ENCODE measurements around the gene VPS37D. TPM values are rescaled to one million over a fixed set of nuclear protein-coding genes. Genes with fewer than 3 reads are reported as not detected.

The VPS37D gene
- total RNA-seq, 1 experiment from 2014 or later: 5.7 TPM

- no peak for TF ChIP-seq ZNF423 (CRISPR knock-in tag; IDR thresholded peaks at IDR 0.05)
- no peak for TF ChIP-seq RORB (CRISPR knock-in tag; IDR thresholded peaks at IDR 0.05)
- TF ChIP-seq ERG (CRISPR knock-in tag; IDR thresholded peaks at IDR 0.05): no peak
- peak; percentile 27; the same call in 1 of the 2 replicates for TF ChIP-seq FOXP1 (CRISPR knock-in tag; IDR thresholded peaks at IDR 0.05; ENCODE audit: borderline replicate concordance)
- TF ChIP-seq ZSCAN18 (CRISPR knock-in tag; IDR thresholded peaks at IDR 0.05): no peak
- TF ChIP-seq SMAD3 (CRISPR knock-in tag; IDR thresholded peaks at IDR 0.05; ENCODE audit: borderline replicate concordance): no peak
- TF ChIP-seq SP1 (CRISPR knock-in tag; conservative IDR thresholded peaks at IDR 0.05): peak; percentile 61; the same call in 1 of the 2 replicates
- no peak for TF ChIP-seq NFE2L1 (CRISPR knock-in tag; IDR thresholded peaks at IDR 0.05)
- TF ChIP-seq JAZF1 (CRISPR knock-in tag; IDR thresholded peaks at IDR 0.05): no peak
- no peak; the same call in 1 of the 2 replicates for TF ChIP-seq FOXK1 (CRISPR knock-in tag; IDR thresholded peaks at IDR 0.05)
- peak; percentile 63 for TF ChIP-seq MAX (CRISPR knock-in tag; IDR thresholded peaks at IDR 0.05)
- no peak for TF ChIP-seq STAT6 (CRISPR knock-in tag; conservative IDR thresholded peaks at IDR 0.05; ENCODE audit: low read depth)
- TF ChIP-seq OVOL2 (CRISPR knock-in tag; IDR thresholded peaks at IDR 0.05; ENCODE audit: borderline replicate concordance): no peak
- TF ChIP-seq PRDM15 (CRISPR knock-in tag; IDR thresholded peaks at IDR 0.05): no peak
- TF ChIP-seq NR3C1 (CRISPR knock-in tag; conservative IDR thresholded peaks at IDR 0.05; ENCODE audit: low read depth): no peak
- no peak for TF ChIP-seq TEAD4 (CRISPR knock-in tag; IDR thresholded peaks at IDR 0.05)
- TF ChIP-seq E2F4 (CRISPR knock-in tag; IDR thresholded peaks at IDR 0.05; ENCODE audit: borderline replicate concordance, low read depth): no peak
- TF ChIP-seq ZNF121 (CRISPR knock-in tag; IDR thresholded peaks at IDR 0.05): peak; percentile 66
- TF ChIP-seq ATF1 (CRISPR knock-in tag; IDR thresholded peaks at IDR 0.05): no peak
- TF ChIP-seq ZNF425 (CRISPR knock-in tag; conservative IDR thresholded peaks at IDR 0.05): no peak
- no peak for TF ChIP-seq CREM (CRISPR knock-in tag; IDR thresholded peaks at IDR 0.05)
- TF ChIP-seq HMGA2 (CRISPR knock-in tag; IDR thresholded peaks at IDR 0.05): no peak
These were observed 44.5 kb upstream of the VPS37D start (continued) for GRCh38 chr7:73622909-73623797.

Measured in WTC11 (cell line).